SW 1271 (cell line): ENCODE measurements around the gene AATK.

Source experiments
- DNase-seq, 2 experiments: peaks; one replicate each; lab custom pipeline; 2025; lab: John Stamatoyannopoulos, UW

The AATK gene

GRCh38 chr17:81071761-81072741, 94.0 kb downstream of the AATK start:
- no peak for DNase-seq

- DNase-seq, result no peak
Observed at GRCh38 chr17:81070541-81071246, 95.3 kb downstream of the AATK start.

GRCh38 chr17:81069135-81069645, 96.8 kb downstream of the AATK start:
- no peak for DNase-seq

GRCh38 chr17:81068411-81069134, 97.4 kb downstream of the AATK start:
- no peak for DNase-seq

- no peak for DNase-seq
Observed at GRCh38 chr17:81067391-81067811, 98.6 kb downstream of the AATK start.
